Measurements from ENCODE around the gene NUDT21.
"Not testable (repeated sequence)": the region's sequence is repeated elsewhere in the genome, so short reads cannot be mapped to it uniquely, and the experiment has no call there.

Gene NUDT21

DNA sequence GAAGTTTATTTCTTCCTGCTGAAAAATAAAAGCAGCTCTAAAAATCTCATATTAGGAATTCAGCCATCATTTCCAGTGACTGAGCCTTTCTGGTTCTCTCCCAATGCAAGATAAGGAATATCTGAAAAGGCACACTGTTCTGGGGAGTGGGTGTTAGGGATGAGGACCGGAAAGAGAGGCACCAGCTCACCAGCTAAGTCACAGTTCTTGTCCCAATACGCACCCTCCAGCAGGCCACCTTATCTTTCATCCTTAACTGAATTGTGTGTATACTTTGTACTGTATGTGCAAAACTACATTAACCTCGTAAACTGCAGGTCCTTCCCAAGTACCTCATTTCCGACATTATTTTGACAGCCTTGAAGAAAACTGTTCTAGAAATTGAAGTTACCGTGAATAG lies 36.8 kb downstream of the NUDT21 start:
- no peak for DNase-seq

DNA sequence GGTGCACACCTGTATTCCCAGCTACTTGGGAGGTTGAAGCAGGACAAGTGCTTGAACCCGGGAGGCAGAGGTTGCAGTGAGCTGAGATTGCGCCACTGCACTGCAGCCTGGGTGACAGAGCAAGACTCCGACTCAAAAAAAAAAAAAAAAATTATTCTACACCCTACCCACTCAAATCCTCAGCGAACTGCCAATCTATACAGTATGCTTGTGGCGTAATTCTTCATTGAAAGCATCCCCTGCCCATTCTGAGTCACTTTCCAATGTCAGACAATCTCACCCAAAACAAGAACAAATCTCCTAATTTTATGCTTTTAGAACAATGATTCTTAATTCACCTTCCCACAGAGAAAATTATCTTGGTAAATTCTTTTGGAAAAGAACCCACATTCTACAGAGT lies 37.8 kb downstream of the NUDT21 start:
- DNase-seq: no peak

DNA sequence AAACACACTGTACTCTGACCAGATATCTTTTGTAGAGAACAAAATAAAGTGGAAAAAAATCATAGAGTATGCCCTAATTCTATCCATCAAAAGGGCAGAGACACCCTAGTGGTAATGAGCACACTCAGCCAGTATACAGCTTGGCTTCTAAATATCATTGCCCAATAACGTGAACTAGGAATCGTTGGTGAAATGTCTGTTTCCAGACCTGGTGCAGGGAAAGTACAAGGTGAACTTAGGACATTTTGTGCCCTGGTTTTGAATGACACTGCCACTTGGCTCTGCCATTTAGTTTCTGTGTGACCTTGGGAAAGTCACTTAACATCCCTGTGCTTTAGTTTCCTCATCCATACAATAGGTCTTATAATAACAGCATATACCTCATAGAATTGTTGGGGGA lies 39.5 kb downstream of the NUDT21 start:
- no peak for DNase-seq

DNA sequence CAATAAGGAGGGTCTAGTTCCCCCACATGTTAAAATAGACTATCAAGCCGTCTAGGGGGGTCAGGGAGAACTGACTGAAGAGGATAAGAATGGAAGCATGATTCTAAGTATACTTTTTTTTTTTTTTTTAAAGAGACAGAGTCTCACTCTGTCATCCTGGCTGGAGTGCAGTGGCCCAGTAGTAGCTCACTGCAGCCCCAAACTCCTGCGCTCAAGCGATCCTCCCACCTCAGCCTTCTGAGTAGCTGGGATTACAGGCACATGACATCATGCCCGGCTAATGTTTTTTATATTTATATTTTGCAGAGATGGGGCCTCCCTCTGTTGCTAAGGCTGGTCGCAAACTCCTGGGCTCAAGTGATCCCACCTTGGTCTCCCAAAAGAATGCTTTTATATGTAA lies 40.0 kb downstream of the NUDT21 start:
- DNase-seq: no peak

DNA sequence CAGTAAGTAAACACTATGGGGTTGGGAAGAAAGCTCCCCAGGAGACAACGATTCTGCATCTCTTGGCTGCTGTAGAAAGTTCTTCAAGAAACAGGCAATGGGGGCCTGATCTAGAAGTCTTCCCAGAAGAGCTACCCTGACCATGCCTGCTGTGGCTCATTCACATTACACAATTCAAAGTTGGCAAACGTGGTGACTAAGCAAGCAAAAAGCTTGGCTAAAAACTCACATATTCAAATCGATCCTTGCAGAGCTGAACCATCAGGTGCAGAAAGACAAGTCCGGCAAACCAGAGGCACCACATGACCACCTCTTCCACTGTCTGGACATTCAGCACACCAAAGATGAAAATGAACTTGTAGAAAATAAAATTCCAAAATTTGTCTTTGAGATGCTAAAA lies 41.9 kb downstream of the NUDT21 start:
- DNase-seq: no peak

DNA sequence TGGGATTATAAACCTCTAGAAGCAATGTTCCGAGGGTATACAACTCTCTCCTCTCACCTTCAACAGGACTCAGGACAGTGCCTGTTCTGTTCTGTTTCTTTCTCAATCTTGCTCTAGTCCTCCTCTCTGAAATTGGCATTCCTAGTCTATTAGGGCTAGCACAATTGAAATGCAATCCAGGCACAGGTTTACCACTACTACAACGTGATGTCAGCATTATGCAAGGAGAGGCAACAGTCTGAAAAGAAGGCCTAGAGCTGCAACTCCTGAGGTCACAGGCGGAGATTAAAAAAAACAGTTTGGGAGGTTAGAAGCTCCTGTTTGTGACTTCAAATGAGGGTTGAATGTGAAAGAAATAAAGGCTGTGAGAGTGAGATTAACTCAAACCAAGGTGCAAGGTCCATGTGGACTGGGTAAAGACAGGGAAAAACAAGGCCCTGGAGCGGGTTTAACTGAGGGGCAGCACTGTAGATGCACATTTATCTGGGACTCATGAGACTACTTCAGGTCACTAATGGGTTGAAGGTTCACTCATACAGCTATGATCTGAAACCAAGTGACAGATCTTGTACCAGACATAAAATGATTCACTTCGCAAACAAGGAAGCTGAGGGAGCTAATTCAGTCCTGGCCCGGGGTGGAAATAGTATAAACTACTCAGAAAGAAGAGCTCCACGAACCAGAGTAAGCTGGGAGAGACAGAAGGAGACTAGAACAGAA lies 42.6 kb downstream of the NUDT21 start:
- no peak for DNase-seq

DNA sequence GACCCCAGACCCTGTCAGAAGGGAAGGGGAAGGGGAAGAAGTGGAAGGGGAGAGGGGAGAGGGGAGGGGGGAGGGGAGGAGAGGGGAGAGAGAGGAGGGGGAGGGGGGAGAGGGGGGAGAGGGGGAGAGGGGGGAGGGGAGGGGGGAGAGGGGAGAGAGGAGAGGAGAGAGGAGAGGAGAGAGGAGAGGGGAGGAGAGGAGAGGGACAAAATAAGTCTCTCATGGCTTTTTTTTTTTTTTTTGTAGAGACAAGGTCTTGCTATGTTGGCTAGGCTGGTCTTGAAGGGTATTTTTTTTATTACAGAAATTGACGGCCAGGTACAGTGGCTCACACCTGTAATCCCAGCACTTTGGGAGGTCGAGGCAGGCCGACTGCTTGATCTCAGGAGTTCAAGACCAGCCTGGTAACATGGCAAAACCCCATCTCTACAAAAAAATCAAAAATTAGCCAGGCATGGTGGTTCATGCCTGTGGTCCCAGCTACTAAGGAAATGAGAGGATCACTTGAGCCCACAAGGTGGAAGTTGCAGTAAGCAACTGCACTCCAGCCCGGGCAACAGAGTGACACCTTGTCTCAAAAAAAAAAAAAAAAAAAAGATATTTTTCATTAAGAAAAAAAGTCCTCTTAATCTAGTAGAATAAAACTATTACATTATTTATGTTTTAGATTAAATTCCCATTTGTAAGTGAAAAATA lies 45.0 kb downstream of the NUDT21 start:
- no peak for DNase-seq

DNA sequence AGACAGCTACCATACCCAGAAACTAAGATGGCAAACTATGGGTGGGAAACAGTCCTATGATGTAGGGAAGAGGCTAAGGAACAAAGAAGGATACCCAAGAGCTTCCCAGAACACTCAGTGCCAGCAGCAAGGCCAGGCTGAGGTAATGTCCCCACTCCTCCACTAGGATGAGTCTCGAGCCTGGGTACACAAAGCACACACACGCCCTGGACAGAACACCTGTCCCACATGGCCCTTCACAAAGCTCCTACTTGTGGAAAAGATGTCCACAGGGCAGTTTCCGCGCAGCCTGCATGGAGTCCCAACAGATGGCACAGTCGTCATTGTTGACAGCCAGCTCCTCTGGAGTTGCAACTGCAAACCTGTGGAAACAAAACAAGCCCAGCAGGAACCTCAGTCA lies 49.6 kb downstream of the NUDT21 start:
- DNase-seq: no peak

DNA sequence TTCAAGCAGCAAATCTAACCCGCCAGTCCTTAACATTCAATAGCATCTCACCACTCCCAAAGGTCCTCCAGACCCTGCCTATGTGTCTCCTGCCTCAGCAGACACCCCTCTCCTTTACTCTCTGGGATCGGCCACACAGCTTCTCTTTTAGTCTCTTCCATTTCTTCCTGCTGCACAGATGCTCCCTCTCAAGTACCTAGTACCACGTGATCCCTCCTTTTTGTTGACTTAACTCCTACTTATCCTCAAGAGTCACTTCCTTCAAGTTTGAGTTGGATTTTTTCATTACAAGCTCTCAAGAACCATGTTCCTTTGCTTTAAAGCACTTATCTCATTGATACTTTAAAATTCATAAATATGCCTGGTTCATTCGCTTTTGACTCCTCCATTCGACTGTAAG lies 50.7 kb downstream of the NUDT21 start:
- no peak for DNase-seq

DNA sequence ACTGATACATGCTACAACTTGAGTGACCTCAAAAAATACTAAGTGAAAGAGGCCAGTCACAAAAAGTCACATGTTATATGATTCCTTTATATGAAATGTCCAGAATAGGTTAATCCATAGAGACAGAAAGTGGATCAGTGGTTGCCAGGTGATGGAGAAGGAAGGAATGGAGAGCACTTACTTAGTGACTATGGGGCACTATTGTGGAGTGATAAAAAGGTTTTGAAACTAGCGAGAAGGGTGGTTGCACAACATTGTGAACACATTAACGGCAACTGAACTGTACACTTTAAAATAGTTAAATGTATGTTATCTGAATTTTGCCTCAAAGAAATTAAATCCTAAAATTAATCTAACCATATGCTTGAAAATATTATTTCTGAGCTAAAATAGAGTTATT lies 51.6 kb downstream of the NUDT21 start:
- no peak for DNase-seq

DNA sequence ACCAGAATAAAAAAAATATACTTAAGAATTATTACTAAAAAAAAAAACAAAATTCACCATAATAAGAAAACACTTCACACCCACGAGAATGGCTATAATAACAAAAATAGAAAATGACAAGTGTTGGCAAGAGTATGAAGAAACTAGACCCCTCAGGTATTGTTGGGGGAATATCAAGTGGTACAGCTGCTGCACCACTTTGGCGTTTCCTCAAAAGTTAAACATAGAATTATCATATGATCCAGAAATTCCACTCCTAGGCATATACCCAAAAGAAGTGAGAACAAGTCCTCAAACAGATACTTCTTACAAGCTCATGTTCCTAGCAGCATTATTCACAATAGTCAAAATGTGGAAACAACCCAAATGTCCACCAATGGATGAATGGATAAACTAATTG lies 52.1 kb downstream of the NUDT21 start:
- DNase-seq: no peak

DNA sequence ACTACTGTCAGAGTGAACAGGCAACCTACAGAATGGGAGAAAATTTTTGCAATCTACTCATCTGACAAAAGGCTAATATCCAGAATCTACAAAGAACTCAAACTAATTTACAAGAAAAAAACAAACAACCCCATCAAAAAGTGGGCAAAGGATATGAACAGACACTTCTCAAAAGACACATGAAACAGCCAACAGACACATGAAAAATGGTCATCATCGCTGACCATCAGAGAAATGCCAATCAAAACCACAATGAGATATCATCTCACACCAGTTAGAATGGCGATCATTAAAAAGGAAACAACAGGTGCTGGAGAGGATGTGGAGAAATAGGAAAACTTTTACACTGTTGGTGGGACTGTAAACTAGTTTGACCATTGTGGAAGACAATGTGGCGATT lies 54.4 kb downstream of the NUDT21 start:
- not testable (repeated sequence) for DNase-seq

DNA sequence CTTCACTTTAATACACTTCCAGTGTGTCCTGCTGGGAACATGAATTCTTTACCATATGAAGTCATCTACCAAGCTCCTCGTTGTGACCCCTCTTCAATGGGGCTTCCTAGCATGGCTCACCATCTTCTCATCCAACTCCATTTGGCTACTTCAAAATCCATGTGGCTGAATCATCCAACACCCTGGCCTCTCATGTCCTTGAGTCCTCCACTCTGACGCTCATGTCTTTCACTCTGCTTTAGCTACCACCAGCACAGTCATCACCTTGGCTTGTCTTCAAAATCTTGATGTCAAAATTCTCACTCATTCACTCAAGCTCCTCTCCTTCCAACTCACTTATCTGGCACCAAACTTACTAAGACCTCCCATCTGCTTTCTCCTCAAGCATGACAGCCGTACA lies 61.6 kb downstream of the NUDT21 start:
- no peak for DNase-seq

DNA sequence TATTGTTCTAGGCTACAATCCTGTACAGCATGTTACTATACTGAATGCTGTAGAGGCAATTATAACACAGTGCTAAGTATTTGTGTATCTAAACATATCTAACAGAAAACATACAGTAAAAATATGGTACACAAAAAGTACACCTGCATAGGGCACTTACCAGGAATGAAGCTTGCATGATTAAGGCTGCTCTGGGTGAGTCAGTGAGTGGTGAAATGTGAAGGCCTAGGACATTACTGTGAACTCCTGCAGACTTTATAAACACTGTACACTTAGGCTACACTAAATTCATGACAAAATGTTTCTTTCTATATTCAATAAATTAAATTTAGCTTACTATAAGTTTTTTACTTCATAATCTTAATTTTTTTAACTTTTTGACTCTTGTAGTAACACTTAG lies 62.9 kb downstream of the NUDT21 start:
- no peak for DNase-seq

DNA sequence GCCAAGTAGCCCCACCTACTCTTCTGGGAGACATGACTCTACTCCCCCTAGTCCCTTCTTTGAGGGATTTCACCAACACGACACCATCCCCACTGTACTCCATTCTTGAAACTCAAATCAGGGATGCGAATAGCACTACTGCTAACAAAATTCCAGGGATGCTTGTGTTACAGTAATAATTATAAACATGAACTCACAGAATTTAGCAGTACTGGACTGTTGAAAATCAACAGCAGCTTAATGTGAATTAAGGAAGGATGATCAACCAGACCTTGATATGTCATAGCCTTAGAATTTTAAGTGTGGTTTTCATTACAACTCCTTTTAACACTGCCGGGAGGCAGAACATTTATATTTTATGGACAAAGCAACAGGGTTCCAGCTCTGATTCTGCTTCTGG lies 63.7 kb downstream of the NUDT21 start:
- DNase-seq: no peak

DNA sequence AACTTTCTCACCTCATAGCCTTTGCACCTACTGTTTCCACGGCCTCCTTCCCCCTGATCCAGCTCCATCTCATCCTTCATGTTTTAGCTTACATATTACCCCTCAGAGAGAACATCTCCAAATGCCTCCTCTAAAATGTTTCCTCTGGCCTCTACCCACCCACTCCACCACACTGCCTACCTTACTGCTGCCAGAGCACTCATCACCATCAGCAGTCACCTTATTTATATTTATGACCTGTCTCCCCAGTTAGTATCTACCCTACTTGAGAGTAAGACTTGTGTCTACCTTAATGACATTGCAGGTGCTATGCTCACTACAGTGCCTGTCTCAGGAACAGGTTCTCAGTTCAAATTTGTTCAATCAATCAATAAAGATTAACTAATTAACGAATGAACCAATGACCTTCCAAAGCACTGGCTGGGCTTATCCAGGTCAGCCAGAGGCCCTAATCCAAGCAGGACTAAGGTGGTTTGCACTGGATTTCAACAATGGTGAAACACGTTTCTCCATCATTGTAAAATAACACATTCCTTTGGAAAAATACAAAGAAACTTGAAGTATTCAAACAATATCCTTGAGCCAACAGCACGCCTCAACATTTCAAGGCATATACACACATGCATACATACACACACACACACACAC lies 66.9 kb downstream of the NUDT21 start:
- no peak for DNase-seq

DNA sequence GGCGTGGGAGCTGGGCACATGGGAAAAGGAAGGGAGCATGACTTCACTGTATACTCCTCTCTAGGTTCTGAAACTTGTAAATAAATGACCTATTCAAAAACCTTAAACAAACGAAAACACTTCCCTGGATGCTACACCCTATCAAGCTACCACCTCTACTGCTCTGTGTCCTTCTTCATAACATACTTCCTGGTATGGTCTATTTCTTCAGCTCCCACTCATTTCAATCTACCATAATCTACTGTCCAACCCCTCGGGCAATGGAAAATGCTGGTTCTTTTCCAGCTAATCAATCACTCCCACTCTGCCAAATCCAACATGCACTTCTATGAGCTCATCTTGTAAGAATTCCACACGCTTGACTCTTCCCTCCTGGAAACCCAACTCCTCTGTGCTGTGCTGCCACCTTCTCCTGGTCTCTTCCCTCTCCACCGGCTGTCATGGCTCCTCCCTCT lies 68.2 kb downstream of the NUDT21 start:
- DNase-seq: no peak

DNA sequence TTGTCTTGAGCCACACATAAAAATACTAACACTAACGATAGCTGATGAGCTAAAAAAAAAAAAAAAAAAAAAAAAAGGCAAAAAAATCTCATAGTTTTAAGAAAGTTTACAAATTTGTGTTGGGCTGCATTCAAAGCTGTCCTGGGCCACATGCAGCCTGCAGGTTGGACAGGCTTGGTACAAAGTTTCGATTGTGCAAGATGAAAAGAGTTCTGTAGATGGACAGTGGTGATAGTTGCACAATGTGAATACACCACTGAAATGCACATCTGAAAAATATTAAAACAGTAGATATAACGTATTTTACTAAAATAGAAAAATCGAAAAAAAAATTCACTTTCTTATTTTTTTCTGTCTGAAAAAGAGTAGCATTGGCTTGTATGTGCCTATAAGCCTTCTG lies 68.7 kb downstream of the NUDT21 start:
- DNase-seq: no peak

DNA sequence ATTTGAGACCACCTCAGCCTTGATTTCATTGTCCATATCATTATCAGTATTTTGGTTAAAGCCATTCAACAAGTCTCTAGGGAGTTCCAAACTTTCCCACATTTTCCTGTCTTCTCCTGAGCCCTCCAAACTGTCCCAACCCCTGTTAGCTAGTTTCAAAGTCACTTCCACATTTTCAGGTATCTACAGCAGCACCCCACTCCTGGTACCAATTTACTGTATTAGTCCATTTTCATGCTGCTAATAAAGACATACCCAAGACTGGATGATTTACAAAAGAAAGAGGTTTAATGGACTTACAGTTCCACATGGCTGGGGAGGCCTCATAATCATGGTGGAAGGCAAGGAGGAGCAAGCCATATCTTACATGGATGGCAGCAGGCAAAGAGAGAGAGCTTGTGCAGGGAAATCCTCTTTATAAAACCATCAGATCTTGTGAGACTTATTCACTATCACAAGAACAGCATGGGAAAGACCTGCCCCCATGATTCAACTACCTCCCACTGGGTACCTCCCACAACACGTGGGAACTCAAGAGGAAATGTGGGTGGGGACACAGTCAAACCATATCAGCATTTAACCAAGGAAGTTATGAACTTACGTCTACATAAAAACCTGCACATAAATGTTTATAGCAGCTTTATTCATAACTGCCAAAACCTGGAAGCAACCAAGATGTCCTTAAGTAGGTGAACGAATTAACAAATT lies 70.2 kb downstream of the NUDT21 start:
- not testable (repeated sequence) for DNase-seq
